ENCODE measurements around the gene EFCAB11. TPM values are rescaled to one million over a fixed set of nuclear protein-coding genes. Genes with fewer than 3 reads are reported as not detected.

EFCAB11 gene
- total RNA-seq, result 1 to 10 TPM; 1.9 to 9.4 (median 4.6) TPM

GRCh38 chr14:89954070-89955021, at the start of gene EFCAB11:
Gene EFCAB11, minus strand, starts transcription at chr14:89954730. Its CDS starts 70 bp downstream, at chr14:89954660.
- ATAC-seq (ENCODE audit: low FRiP score in 2 of 2) (peak; percentile 95 to 98), DNase-seq (peak; percentile 94 to 97)
- Histone ChIP-seq H3K27ac (peak within 1 kb of the TSS; percentile 72 to 90 (median 88)), H3K9me3 (no peaks in the 10 kb centered on the region), H3K4me1 (peaks cover 12 to 33% (median 18%) of the 10 kb centered on the region in 4 donors), H3K4me3 (peak within 1 kb of the TSS; percentile 65 to 75 (median 69)), H3K27me3 (no peaks in the 10 kb centered on the region), H3K36me3 (peaks cover 0 to 4% (median 0%) of the 10 kb centered on the region in 4 donors)
- TF ChIP-seq POLR2AphosphoS5 (IDR thresholded peaks at IDR 0.05) (peak in 1 of 2 donors; percentile 67), EP300 (IDR thresholded peaks at IDR 0.05) (no peak), CTCF (IDR thresholded peaks at IDR 0.05) (no peak), POLR2A (IDR thresholded peaks at IDR 0.05) (peak in 1 of 4 donors; percentile 45)
- WGBS, 2 donors, result 4 to 9% methylated on average over 19 to 39 of the region's 44 CpGs

- no peak overlapping the region for H3K27ac ChIP-seq
- no peak overlapping the region for H3K4me3 ChIP-seq
- 85 to 90% methylated on average over 6 of the region's 6 CpGs for WGBS, 2 donors
- H3K36me3 ChIP-seq, result peaks cover 0 to 6% (median 0%) of the 10 kb centered on the region in 4 donors
- H3K27me3 ChIP-seq, result no peaks in the 10 kb centered on the region
- DNase-seq (no peak), ATAC-seq (ENCODE audit: low FRiP score in 2 of 2) (no peak)
- no peaks in the 10 kb centered on the region for H3K9me3 ChIP-seq
- no peak for TF ChIP-seq EP300 (IDR thresholded peaks at IDR 0.05)
- no peak for TF ChIP-seq POLR2A (IDR thresholded peaks at IDR 0.05)
- TF ChIP-seq CTCF (IDR thresholded peaks at IDR 0.05), result no peak
- TF ChIP-seq POLR2AphosphoS5 (IDR thresholded peaks at IDR 0.05), result no peak
- no peaks in the 10 kb centered on the region for H3K4me1 ChIP-seq
Observed at GRCh38 chr14:90003526-90004307, 49.2 kb upstream of the EFCAB11 start.

- DNase-seq (no peak), ATAC-seq (ENCODE audit: low FRiP score in 2 of 2) (no peak)
- TF ChIP-seq CTCF (IDR thresholded peaks at IDR 0.05) (no peak), POLR2A (IDR thresholded peaks at IDR 0.05) (no peak), EP300 (IDR thresholded peaks at IDR 0.05) (no peak), POLR2AphosphoS5 (IDR thresholded peaks at IDR 0.05) (no peak)
- Histone ChIP-seq H3K36me3 (peaks cover 0 to 23% (median 9%) of the 10 kb centered on the region in 4 donors), H3K4me3 (no peak overlapping the region), H3K9me3 (no peaks in the 10 kb centered on the region), H3K27ac (no peak overlapping the region), H3K4me1 (no peaks in the 10 kb centered on the region), H3K27me3 (no peaks in the 10 kb centered on the region)
- WGBS, 2 donors, result 92 to 98% methylated on average over 2 of the region's 2 CpGs
Observed at GRCh38 chr14:90000935-90001334, 46.4 kb upstream of the EFCAB11 start.

GRCh38 chr14:89996963-89997362, 42.4 kb upstream of the EFCAB11 start:
- Histone ChIP-seq H3K9me3 (no peaks in the 10 kb centered on the region), H3K27ac (no peak overlapping the region), H3K27me3 (no peaks in the 10 kb centered on the region), H3K36me3 (peaks cover 0 to 55% (median 17%) of the 10 kb centered on the region in 4 donors), H3K4me3 (no peak overlapping the region), H3K4me1 (no peaks in the 10 kb centered on the region)
- WGBS, 2 donors, result 75 to 92% methylated on average over 1 of the region's 1 CpG
- DNase-seq, result no peak
- ATAC-seq (ENCODE audit: low FRiP score in 2 of 2), result no peak
- TF ChIP-seq POLR2AphosphoS5 (IDR thresholded peaks at IDR 0.05) (no peak), CTCF (IDR thresholded peaks at IDR 0.05) (no peak), EP300 (IDR thresholded peaks at IDR 0.05) (no peak), POLR2A (IDR thresholded peaks at IDR 0.05) (no peak)
